NCI-H146 treated with DMSO at 0.1 percent for 48 hours (cell line): ENCODE results near the gene SELPLG.
"Not testable (repeated sequence)": the region's sequence is repeated elsewhere in the genome, so short reads cannot be mapped to it uniquely, and the experiment has no call there.

Experiments used
- DNase-seq: peaks from one replicate; lab custom pipeline; 2025; ENCODE audit not compliant: unreplicated experiment; lab: John Stamatoyannopoulos, UW

Gene SELPLG

DNA sequence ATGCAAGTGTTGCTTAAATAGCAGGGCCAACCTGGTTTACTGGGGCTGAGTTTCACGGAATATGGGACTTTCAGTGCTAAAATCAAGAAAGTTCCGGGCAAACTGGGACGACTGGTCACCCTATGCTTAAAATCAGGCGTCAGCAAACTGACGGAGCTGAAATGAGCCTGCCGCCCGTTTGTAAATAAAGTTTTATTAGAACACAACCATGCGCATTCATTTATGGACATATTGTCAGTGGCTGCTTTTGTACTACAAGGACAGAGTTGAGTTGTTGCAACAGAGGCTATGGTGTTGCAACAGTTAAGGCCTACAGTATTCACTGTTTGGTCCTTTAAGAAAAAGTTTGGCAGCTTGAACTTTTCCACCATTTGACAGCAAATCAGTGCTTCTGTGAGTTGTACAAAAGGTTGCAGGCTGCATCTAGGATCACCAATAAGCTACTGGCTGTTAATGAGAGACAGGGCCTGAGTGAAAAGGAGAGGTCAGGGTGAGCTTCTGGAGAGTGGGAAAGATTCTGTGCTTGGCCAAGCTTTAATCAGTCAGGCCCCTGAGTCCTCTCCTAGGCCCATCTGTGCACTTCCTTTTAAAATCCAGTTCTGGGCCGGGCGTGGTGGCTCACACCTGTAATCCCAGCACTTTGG, 13.3 kb downstream of the SELPLG start:
- no peak for DNase-seq

GRCh38 chr12:108619369-108620160, 14.1 kb downstream of the SELPLG start:
- DNase-seq, result no peak

DNA sequence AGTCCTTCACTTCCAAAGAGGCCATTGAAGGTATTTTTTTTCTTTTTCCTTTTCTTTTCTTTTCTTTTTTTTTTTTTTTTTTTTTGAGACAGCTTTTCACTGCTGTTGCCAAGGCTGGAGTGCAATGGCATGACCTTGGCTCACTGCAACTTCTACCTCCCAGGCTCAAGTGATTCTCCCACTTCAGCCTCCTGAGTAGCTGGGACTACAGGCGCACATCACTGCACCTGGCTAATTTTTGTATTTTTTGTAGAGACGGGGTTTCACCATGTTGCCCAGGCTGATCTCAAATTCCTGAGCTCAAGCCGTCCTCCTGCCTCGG, 14.8 kb downstream of the SELPLG start:
- not testable (repeated sequence) for DNase-seq

- DNase-seq, result peak; percentile 55
These were observed 15.4 kb downstream of the SELPLG start for GRCh38 chr12:108618079-108618952.

DNA sequence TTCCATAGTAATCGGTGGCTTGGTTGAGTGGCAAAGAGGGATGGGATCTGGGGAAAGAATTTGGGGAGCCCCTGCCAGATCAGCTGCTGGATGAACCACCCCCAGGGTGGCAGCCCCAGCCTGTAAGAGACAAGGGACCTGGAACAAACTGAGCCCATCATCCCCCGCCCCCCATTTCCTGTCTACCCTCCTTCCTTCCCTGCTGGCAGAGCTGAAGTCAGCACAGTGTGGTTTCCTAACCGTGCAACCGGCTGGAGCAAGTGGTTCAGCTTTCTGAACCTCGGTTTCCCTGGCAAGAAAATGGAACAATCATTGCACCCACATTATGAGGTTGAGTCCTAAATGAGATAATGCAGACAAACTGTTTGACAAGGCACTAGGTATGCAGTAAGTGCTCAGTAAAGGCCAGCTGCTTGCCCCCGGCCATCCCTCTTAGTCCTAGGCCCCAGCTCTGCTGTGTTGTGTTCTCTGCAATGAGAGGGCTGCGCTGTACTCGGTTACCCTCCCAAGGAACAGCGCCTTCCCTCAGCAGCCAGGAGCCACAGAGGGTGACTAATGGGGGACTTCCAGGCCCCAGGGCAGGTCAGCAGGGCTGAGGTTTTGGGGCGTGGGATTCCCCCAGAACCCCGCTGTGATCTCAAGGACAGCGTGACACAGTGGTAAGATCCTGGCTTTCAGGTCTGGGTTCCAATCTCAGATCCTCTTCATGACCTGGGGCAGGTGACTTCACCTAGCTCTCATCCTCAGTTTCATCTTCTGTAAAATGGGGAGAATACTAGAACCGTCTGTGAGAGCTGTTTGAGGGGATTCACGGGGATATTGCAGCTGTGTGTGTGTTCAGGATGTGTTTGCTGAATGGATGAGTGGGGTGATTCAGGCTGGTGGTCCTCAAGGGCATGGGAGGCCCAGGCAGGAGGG, 16.5 kb downstream of the SELPLG start:
- DNase-seq, result no peak

- DNase-seq, result no peak
These were observed 17.3 kb downstream of the SELPLG start for GRCh38 chr12:108616359-108616758.

GRCh38 chr12:108615918-108616317, 17.8 kb downstream of the SELPLG start:
- no peak for DNase-seq

- no peak for DNase-seq
These were observed 19.1 kb downstream of the SELPLG start for GRCh38 chr12:108614639-108615038.

- no peak for DNase-seq
These were observed 19.7 kb downstream of the SELPLG start for GRCh38 chr12:108614041-108614440.

- no peak for DNase-seq
These were observed 20.1 kb downstream of the SELPLG start for GRCh38 chr12:108613548-108613947.

- no peak for DNase-seq
These were observed 20.9 kb downstream of the SELPLG start for GRCh38 chr12:108612788-108613282.

DNA sequence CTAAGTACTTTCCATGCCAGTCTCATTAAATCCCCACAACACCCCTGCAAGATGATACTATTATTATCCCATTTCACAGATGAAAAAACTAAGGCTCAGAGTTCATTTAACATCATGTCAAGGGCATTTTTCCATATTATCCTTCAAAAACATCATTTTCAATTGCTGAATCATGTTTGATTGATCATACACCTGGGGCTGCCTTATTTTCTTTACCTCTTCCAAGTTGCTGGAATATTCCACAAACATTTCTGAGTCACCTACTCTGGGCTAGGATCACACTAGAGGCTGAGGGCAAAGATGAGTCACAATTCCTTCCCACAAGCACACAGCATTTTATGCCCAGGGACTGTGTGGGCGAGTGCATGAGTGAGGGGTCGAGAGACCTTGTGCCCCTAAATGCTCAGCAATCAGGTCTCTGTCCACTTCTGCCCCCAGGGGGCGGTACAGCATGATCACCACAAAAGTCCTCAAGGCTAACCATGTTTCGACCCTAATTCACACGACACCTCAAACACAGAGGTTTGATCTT, 21.7 kb downstream of the SELPLG start:
- DNase-seq, result no peak

DNA sequence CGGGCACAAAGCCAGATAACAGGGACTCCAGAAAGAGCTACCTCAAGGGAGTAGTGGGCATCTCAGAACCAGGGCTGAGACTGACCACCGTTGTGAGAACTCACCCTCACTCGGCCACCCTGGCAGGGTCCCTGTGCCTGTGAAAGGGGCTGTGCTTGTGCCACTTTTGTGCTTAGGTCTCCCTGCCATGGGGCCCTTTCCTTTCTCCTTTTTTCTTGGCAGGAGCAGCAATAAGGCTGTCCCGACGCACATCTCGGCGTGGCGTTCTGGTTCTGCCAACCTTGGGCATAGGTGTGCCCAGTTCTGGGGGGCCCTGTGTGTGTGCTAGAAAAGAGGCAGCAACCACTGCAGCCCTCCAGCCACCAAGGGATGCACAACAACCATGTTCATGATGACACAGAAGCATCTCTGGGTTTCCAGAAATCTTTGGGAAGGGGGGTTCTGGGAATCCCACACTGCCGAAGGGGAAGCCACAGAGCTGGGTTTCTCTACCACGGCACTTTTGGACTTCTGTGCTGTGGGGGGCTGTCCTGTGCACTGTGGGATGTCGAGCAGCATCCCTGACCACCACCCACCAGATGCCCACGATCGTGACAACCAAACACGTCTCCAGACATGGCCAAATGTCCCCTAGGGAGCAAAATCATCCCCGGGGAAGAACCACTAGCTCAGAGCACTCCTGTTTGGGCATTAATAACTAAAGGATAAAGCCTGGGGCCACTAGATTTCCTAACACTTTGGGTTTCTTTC, 22.7 kb downstream of the SELPLG start:
- no peak for DNase-seq

GRCh38 chr12:108610336-108610815, 23.3 kb downstream of the SELPLG start:
- DNase-seq, result no peak

DNA sequence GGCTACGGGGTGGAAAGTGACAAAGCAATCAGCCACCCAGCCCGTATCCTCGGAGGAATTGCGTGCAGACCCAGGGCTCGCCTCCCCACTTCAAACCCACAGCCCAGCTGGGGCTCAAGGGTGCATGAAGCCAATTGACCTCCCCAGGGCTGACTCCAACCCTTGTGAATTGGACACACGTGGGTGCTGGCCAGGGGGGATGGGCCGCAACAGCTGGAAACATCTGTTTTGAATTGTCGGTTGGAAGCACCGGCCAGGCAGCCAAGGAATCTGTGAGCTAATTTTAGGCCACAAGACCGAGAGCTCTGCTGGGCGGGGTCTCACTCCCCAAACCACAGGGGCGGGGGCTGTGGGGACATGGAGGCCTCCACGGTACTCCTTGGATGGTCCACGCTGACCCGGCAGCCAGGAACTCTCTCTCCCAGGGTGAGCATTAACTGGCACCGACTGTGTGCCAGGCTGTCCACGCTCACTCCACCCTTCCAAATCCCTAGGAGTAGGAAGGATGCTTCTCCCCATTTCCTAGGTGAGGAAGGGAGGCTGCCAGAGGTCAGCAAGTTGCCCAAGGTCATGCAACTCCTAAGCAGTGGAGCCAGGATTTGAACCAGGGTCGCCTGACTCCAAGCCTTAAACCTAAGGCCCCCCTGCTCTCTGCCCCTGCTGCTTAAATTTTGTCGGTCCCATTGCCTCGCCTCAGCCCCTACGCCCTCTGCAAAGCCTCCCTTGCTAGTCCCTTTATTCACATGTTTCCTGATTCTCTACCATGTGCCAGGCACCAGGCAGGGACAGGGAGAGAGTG, 24.0 kb downstream of the SELPLG start:
- DNase-seq, result no peak

GRCh38 chr12:108608616-108609015, 25.1 kb downstream of the SELPLG start:
- no peak for DNase-seq

DNA sequence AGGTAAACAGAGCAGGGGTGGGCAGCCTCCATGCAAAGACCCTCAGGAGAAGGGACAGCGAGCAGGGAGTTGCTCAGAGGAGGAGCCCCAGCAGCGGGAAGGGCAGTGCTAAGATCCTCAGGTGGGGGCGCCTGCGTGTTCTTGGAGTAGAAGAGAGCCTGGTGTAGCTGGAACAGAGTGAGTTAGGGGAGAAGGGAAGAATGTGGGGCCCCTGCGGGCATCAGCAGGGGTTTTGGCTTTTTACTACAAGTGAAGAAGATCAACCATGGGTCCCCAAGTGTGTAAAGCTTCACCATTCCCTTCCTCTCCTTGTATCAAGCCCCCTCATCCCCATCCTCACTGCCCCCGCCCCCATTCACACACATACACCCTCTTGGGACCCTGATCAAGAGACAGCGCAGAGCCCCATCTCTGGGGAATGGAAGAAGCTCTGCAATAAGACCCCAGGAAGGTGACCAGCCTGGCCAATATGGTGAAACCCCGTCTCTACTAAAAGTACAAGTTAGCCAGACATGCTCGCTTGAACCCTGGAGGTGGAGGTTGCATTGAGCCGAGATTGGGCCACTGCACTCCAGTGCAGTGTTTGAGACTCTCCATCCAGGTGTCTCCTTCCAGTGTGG, 25.6 kb downstream of the SELPLG start:
- no peak for DNase-seq

- DNase-seq, result no peak
These were observed 27.2 kb downstream of the SELPLG start for GRCh38 chr12:108606492-108606891.
